Stimulated activated CD4-positive, alpha-beta T cell treated with anti-CD3 and anti-CD28 coated beads, Interleukin-1b, Interleukin-23, amount 100 ng/mL, for 4 hours (primary cell): ENCODE results near the gene WDR70.
"Not testable (repeated sequence)": the region's sequence is repeated elsewhere in the genome, so short reads cannot be mapped to it uniquely, and the experiment has no call there.

Experiments
- DNase-seq, 2 donors: peaks; one replicate each; pipeline ENCODE4 v3.0.0-alpha.2; 2020; ENCODE audit warnings: low read depth in 2 of 2

Gene WDR70

DNA sequence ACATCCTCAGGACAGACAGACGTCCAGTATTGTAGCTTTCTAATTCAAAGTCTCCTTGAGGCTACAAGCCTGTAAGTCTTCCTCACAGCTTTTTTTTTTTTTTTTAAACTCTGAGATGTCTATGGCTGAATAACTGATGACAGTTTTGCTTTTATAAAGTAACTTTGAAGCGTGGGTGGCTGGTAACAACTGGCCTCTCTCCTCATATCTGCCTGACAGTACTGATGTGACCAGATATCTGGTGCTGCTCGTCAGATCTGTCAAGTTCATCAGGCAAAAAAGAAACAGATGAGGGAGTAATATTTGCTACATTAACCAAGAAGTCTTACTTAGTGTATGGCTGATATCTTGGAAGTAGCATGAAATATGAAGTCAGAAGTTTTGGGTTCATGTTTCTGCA lies 388.1 kb downstream of the WDR70 start:
- no peak for DNase-seq

- no peak for DNase-seq
These were observed 388.8 kb downstream of the WDR70 start for GRCh38 chr5:37767961-37768360.

- no peak for DNase-seq
These were observed 389.3 kb downstream of the WDR70 start for GRCh38 chr5:37768371-37768770.

GRCh38 chr5:37769108-37769507 lies 390.0 kb downstream of the WDR70 start:
- DNase-seq: no peak

GRCh38 chr5:37769840-37770239 lies 390.7 kb downstream of the WDR70 start:
- DNase-seq: no peak

DNA sequence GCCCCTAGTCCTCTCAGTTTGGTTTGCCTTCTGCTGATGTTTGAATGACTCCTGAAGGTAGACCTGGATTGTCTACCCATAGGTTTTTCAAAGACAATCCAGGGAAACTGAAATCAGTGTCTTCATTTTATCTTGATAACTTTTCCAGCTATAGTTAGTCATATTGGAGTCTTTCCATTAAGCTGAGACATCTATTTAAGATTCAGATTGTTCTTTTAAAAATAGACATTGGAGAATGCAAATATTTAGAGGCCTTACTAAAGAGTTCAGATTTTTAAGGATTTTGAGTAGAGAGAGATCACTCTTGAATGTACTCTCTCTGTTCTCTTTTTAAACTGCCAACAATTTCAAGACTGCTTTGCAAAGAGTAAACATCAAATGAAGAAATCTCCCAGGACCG lies 391.7 kb downstream of the WDR70 start:
- no peak for DNase-seq

DNA sequence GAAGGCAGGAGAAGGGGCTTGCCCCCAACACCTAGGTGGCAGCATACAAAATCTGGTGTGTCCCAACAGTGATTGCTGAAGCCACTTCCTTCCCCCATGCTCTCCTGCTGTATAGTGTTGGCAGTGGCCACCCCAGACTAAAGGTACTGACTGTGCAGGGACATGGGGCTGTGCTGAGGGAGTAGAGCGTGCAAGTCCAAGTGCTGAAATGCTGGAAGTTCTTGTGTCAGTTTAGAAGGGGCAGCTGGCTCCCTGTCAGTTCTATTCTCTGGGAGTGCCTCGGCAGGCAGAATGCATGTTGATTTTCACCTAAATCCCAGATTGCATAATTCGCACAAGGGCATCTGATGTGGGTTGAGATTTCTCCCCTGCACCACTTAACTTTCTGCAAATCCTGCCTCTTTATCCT lies 392.1 kb downstream of the WDR70 start:
- no peak for DNase-seq

- no peak for DNase-seq
These were observed 392.6 kb downstream of the WDR70 start for GRCh38 chr5:37771731-37772130.

GRCh38 chr5:37772255-37772654 lies 393.1 kb downstream of the WDR70 start:
- no peak for DNase-seq

- no peak for DNase-seq
These were observed 394.7 kb downstream of the WDR70 start for GRCh38 chr5:37773809-37774208.

GRCh38 chr5:37774912-37775483 lies 395.9 kb downstream of the WDR70 start:
- DNase-seq: no peak

DNA sequence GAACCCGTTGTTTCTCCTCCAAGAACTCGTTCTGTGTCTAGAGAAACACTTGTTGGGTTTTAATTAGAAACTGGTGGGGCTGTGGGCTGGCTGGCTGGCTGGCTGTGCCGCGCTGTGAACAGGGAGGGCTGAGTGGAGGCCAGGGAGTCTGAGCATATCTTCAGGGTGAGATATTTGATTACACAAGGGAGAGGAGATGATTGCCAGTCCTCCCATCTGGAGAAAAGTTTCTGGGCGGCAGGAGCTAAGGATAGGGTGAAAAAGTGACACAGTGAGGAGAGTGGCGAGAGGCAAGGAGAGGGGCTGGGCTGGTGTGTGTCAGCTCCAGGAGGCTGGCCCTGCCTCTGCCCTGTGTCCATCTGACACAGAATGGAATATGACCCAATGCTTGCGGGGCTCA lies 397.7 kb downstream of the WDR70 start:
- DNase-seq: no peak

- no peak for DNase-seq
These were observed 398.5 kb downstream of the WDR70 start for GRCh38 chr5:37777432-37778130.

DNA sequence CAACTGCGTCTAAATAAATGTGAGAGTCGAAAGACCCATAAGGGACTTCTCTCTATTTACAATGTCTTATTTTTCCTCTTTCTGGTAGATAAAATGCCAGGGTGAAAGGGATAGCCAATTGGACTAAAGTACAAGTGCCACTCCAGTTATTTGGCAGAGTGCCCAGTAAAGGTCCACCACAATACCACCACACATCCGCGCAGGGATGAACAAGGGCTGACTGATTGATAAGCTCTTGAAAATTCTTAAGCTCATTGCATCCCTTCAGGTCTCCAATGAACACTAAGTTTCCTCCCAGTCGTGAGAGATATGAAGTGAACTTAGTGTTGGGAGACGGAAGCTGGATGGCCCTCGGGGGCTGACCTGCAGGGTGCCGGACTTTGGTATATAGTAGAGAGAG lies 402.3 kb downstream of the WDR70 start:
- not testable (repeated sequence) for DNase-seq

GRCh38 chr5:37786416-37786815 lies 407.3 kb downstream of the WDR70 start:
- no peak for DNase-seq

DNA sequence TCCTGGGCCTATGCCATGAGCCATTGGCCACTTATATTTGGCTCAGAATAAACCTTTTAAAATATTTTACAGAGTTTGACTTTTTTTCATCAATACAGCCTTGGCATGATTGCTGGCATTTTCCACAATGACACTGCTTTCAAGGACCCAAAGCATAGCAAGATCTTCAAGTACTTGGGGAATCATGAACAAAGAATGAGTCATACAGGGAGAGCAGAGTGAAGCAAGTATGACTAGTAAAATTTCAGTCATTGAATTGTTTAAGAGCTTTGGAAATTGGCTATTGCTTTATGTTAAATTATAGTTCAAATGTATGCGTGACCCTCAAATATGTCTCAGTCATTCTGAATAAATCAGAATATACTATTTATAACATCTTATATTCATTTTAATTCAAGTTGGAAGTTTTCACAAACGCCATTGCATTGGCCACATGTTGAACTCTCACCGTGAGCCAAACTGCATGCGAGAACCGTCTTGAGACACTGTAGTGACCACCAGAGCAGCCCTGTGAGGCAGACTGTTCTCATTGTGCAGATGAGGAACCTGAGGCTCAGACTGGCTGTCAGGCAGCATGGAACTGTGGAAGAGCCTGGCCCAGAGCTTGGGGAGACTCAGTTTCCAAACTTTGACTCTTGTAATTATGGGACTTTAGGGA lies 407.9 kb downstream of the WDR70 start:
- no peak for DNase-seq

DNA sequence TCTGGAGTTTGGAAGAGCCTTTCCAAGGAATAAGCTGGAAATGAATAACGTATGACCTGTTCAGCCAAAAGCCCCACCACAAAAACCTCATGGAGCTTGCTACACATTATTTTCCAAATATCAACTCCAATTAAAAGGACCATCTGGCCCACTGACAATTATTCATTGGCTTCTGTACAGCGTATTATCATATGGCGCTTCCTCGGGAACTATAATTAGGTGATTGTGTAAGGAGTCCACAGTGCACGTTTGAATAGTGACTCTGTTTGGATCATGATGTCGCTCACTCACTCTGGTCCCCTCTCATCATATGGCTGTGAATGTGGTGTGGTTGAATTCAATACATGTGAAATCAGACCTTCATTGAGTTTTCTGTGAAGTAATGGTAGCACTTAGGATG lies 408.6 kb downstream of the WDR70 start:
- no peak for DNase-seq

DNA sequence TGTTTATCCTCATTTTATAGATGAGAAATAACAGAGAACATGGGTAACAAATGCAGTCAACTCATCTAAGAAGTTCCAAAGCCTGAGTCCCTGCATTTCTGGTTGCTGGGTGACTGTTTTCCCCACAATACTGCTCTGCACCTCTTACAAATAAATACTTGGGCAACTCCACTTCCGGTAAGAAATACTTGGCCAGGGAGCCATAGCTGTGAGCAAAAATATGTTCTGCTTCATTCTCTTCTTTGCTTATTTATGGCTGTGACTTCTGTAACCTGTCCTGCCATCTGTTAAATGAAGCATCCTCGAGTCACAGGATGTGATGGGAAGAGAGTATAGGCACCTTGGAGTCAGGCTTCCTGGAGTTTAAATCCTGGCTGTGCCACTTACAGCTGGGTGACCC lies 410.9 kb downstream of the WDR70 start:
- DNase-seq: no peak

GRCh38 chr5:37791321-37791720 lies 412.2 kb downstream of the WDR70 start:
- no peak for DNase-seq

- no peak for DNase-seq
These were observed 414.0 kb downstream of the WDR70 start for GRCh38 chr5:37792975-37793631.

DNA sequence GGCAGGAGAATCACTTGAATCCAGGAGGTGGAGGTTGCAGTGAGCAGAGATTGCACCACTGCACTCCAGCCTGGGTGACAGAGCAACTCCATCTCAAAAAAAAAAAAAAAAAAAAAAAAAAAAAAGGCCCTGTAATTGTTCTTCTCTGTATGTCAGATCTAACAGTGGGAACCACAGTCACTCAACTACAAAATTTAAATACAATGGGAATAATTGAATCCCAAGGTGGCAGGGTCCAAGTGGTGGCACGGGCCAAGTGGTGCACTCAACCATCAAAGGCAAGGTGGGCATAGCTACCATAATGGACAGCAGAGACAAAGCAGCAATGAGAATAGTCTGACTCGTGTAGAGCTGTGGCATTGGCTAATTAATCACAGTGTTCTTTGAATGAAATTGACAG lies 416.2 kb downstream of the WDR70 start:
- DNase-seq: not testable (repeated sequence)

- not testable (repeated sequence) for DNase-seq
These were observed 417.3 kb downstream of the WDR70 start for GRCh38 chr5:37796435-37796834.
